GM18502 (cell line): ENCODE measurements around the gene RASL12.

Source experiments
- ATAC-seq: cut with Tn5 transposase; IDR thresholded peaks from one replicate; pipeline ENCODE4 v1.9.1; 2021; ENCODE audit warnings: mild to moderate bottlenecking; ENCODE audit not compliant: unreplicated experiment, poor library complexity

Gene RASL12

GRCh38 chr15:65092911-65093792 is 25.4 kb upstream of the RASL12 start:
- ATAC-seq: no peak

- no peak for ATAC-seq
These were observed 24.4 kb upstream of the RASL12 start for GRCh38 chr15:65091946-65092770.

GRCh38 chr15:65089206-65089824 is 21.5 kb upstream of the RASL12 start:
- ATAC-seq: no peak

GRCh38 chr15:65088643-65089021 is 20.8 kb upstream of the RASL12 start:
- ATAC-seq: no peak

GRCh38 chr15:65087873-65088642 is 20.3 kb upstream of the RASL12 start:
- no peak for ATAC-seq

- ATAC-seq: no peak
These were observed 19.6 kb upstream of the RASL12 start for GRCh38 chr15:65087411-65087810.

- no peak for ATAC-seq
These were observed 18.9 kb upstream of the RASL12 start for GRCh38 chr15:65086680-65087111.

GRCh38 chr15:65085990-65086679 is 18.3 kb upstream of the RASL12 start:
- ATAC-seq: no peak

GRCh38 chr15:65085207-65085753 is 17.5 kb upstream of the RASL12 start:
- no peak for ATAC-seq

- no peak for ATAC-seq
These were observed 16.9 kb upstream of the RASL12 start for GRCh38 chr15:65084500-65085206.

GRCh38 chr15:65083262-65083701 is 15.5 kb upstream of the RASL12 start:
- ATAC-seq: no peak

- ATAC-seq: no peak
These were observed 14.6 kb upstream of the RASL12 start for GRCh38 chr15:65082303-65082953.

GRCh38 chr15:65081758-65082157 is 14.0 kb upstream of the RASL12 start:
- ATAC-seq: no peak

- no peak for ATAC-seq
These were observed 13.5 kb upstream of the RASL12 start for GRCh38 chr15:65081270-65081669.

GRCh38 chr15:65079580-65079979 is 11.8 kb upstream of the RASL12 start:
- ATAC-seq: no peak

- no peak for ATAC-seq
These were observed 10.2 kb upstream of the RASL12 start for GRCh38 chr15:65077981-65078352.

- no peak for ATAC-seq
These were observed 9.6 kb upstream of the RASL12 start for GRCh38 chr15:65077291-65077980.
